ENCODE results near the gene ADORA3. TPM values are rescaled to one million over a fixed set of nuclear protein-coding genes. Genes with fewer than 3 reads are reported as not detected.

ADORA3 gene
- total and polyA plus RNA-seq, 10 of the 15 experiments (the other 5 are each of a cell fraction or from before 2014, with no cell fraction given): 0.14 to 0.29 (median 0.18) TPM; not detected in 2

DNA sequence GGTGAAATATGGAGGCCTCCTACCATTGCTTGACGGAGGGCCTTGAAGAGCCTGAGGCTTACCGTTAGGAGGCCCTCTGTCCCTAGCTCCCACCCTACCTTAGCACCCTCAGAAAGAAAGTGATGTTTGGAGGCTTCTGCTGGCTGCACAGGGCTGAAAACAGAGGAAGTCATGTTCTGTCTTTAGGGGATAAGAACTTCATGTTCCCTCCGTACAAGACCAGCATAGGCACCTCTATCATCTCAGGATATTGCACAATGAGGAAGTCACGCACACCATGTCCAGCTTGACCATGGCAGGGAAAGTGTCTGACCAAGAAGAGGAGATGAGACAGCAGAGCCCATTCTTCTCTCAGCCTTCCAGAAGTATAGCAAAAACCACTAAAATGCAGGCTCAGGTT is 13.8 kb downstream of the ADORA3 start:
- Histone ChIP-seq H3K4me2 (ENCODE audit: control insufficient read depth, insufficient read depth) (no peak overlapping the region), H3K9me3 (replicated peaks; ENCODE audit: control insufficient read depth, insufficient read depth, low read length) (no peaks in the 10 kb centered on the region; the same call in 2 of the 3 replicates), H3K4me3 (no peak overlapping the region), H3K4me1 (ENCODE audit: control insufficient read depth, insufficient read depth, low read length) (no peaks in the 10 kb centered on the region), H3K27me3 (replicated peaks in 1 of 2; ENCODE audit: control insufficient read depth in 2 of 2, insufficient read depth in 2 of 2, low read length in 1 of 2) (no peaks in the 10 kb centered on the region), H3K36me3 (ENCODE audit: control insufficient read depth in 2 of 2, insufficient read depth in 2 of 2, low read length in 1 of 2) (no peaks in the 10 kb centered on the region), H3K9ac (ENCODE audit: control insufficient read depth, insufficient read depth, low read length) (no peak overlapping the region), H3K27ac (ENCODE audit: control insufficient read depth, insufficient read depth) (no peak overlapping the region), H4K20me1 (ENCODE audit: control insufficient read depth, insufficient read depth) (no peaks in the 10 kb centered on the region), H2AFZ (ENCODE audit: control insufficient read depth, low read depth, low read length) (no peak overlapping the region), H3K79me2 (ENCODE audit: control insufficient read depth, insufficient read depth, low read length) (no peaks in the 10 kb centered on the region)
- no TSS peak for BruUV-seq (replicated peaks)
- FAIRE-seq (no peak), DNase-seq (ENCODE audit: low read depth, low spot score) (no peak), ATAC-seq (no peak)
- SMC1A ChIA-PET (ENCODE audit: uncharacterized antibody, unreplicated experiment): interaction anchor here (0.8 to 1.6 kb wide), 7 partner anchors 11 to 258 kb away, joined by 3 to 5 read pairs (median 3); partner anchors contain the start of genes ADORA3 and TMIGD3
- RAD21 ChIA-PET (ENCODE audit: unreplicated experiment): no interaction called here
- TF ChIP-seq RFX5 (IDR thresholded peaks at IDR 0.05; ENCODE audit: low read depth, low read length): no peak
- in situ Hi-C loops (cut with MboI) (loop anchor here (25.0 kb wide), 1 partner anchor 873 kb away; no protein-coding TSS in a partner anchor), intact Hi-C loops (cut with micrococcal nuclease; ENCODE audit: unreplicated experiment) (no loop called here)
- CTCF ChIA-PET: interaction anchor here (0.8 to 1.3 kb wide), 2 partner anchors 225 to 265 kb away, joined by 3 to 4 read pairs; no protein-coding TSS in a partner anchor
- POLR2A ChIA-PET: no interaction called here
- 62% methylated on average over 4 of the region's 4 CpGs for WGBS (ENCODE audit: insufficient coverage, insufficient replicate concordance, low lambda C conversion rate, missing lambda C conversion rate)

DNA sequence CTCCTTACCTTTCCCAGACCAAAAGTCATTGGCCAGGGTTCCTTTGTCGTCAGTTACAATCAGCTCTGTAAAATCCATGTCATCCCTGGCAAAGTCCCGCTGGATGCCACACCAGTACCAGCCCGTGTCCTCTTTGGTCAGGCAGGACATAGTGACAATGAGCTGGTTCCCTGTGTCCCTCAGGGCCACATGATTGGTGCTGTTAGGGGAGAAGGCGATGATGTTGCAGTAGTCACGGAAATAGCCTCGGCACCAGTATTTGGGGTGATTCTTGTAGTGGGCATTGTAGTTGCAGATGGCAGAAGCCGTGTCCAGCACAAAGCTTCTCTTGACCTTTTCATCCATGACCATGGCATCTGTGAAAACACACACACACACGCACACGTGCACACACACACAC is 14.8 kb downstream of the ADORA3 start:
- Histone ChIP-seq H3K4me3 (no peak overlapping the region), H3K36me3 (ENCODE audit: control insufficient read depth in 2 of 2, insufficient read depth in 2 of 2, low read length in 1 of 2) (no peaks in the 10 kb centered on the region), H3K27ac (ENCODE audit: control insufficient read depth, insufficient read depth) (no peak overlapping the region), H3K27me3 (replicated peaks in 1 of 2; ENCODE audit: control insufficient read depth in 2 of 2, insufficient read depth in 2 of 2, low read length in 1 of 2) (no peaks in the 10 kb centered on the region), H4K20me1 (ENCODE audit: control insufficient read depth, insufficient read depth) (no peaks in the 10 kb centered on the region), H3K4me2 (ENCODE audit: control insufficient read depth, insufficient read depth) (no peak overlapping the region), H3K4me1 (ENCODE audit: control insufficient read depth, insufficient read depth, low read length) (no peaks in the 10 kb centered on the region), H3K9ac (ENCODE audit: control insufficient read depth, insufficient read depth, low read length) (no peak overlapping the region), H2AFZ (ENCODE audit: control insufficient read depth, low read depth, low read length) (no peak overlapping the region), H3K9me3 (replicated peaks; ENCODE audit: control insufficient read depth, insufficient read depth, low read length) (no peaks in the 10 kb centered on the region), H3K79me2 (ENCODE audit: control insufficient read depth, insufficient read depth, low read length) (no peaks in the 10 kb centered on the region)
- ChIA-PET CTCF (interaction anchor here (0.8 kb wide), 1 partner anchor 226 kb away, joined by 3 read pairs; no protein-coding TSS in a partner anchor), POLR2A (no interaction called here), RAD21 (ENCODE audit: unreplicated experiment) (no interaction called here), SMC1A (ENCODE audit: uncharacterized antibody, unreplicated experiment) (interaction anchor here (0.6 to 1.4 kb wide), 3 partner anchors 8 to 19 kb away, joined by 3 to 4 read pairs (median 3); no protein-coding TSS in a partner anchor)
- TF ChIP-seq JUNB (IDR thresholded peaks at IDR 0.05) (no peak), STAT1 (conservative IDR thresholded peaks at IDR 0.05) (no peak), KLF5 (IDR thresholded peaks at IDR 0.05; ENCODE audit: partially characterized antibody) (no peak), REST (IDR thresholded peaks at IDR 0.05; ENCODE audit: low read depth, low read length) (no peak), ESRRA (IDR thresholded peaks at IDR 0.05; ENCODE audit: low read length) (no peak), MAX (IDR thresholded peaks at IDR 0.05; ENCODE audit: low read depth, low read length) (no peak), NR2F1 (conservative IDR thresholded peaks at IDR 0.05) (no peak), SIX5 (IDR thresholded peaks at IDR 0.05; ENCODE audit: low read depth, low read length, severe bottlenecking) (no peak), TCF12 (IDR thresholded peaks at IDR 0.05; ENCODE audit: low read depth, low read length) (no peak), HDAC6 (IDR thresholded peaks at IDR 0.05; ENCODE audit: unreplicated experiment) (no peak), SP1 (IDR thresholded peaks at IDR 0.05; ENCODE audit: low read depth, low read length) (no peak), SREBF1 (IDR thresholded peaks at IDR 0.05; ENCODE audit: low read length) (no peak), MEF2B (IDR thresholded peaks at IDR 0.05; ENCODE audit: partially characterized antibody, poor library complexity, severe bottlenecking) (no peak), NFYB (IDR thresholded peaks at IDR 0.05; ENCODE audit: insufficient read depth, low read depth, low read length) (no peak), FOXM1 (IDR thresholded peaks at IDR 0.05; ENCODE audit: low read depth, low read length) (no peak)
- no peak for DNase-seq (ENCODE audit: low read depth, low spot score)
- in situ Hi-C loops (cut with MboI) (loop anchor here (25.0 kb wide), 1 partner anchor 874 kb away; no protein-coding TSS in a partner anchor), intact Hi-C loops (cut with micrococcal nuclease; ENCODE audit: unreplicated experiment) (no loop called here)
- WGBS (ENCODE audit: insufficient coverage, insufficient replicate concordance, low lambda C conversion rate, missing lambda C conversion rate): 67% methylated on average over 9 of the region's 9 CpGs
- no TSS peak for BruUV-seq (replicated peaks)
- FAIRE-seq: no peak
- no peak for ATAC-seq
